HepG2 (cell line): ENCODE data around the gene RPL18. TPM values are rescaled to one million over a fixed set of nuclear protein-coding genes. Genes with fewer than 3 reads are reported as not detected.

Source experiments
- DNMT1 ChIP-seq: sonication (generic); formaldehyde crosslinking; IDR thresholded peaks from 2 replicates; pipeline ENCODE4 v1.5.1; 2020; ENCODE audit warnings: mild to moderate bottlenecking, missing genetic modification reagents
- GATA4 ChIP-seq: sonication (generic); IDR thresholded peaks from 2 replicates; pipeline ENCODE4 v1.6.1; 2016; ENCODE audit warnings: antibody characterized with exemption, low read depth, borderline replicate concordance
- KDM1A ChIP-seq: IDR thresholded peaks from 2 replicates; pipeline ENCODE4 v1.6.1; 2016; ENCODE audit warnings: missing compliant biosample characterization
- MBNL3 ChIP-seq: fragments of 250-450 bp; sonication (Bioruptor Pico); conservative IDR thresholded peaks from 2 replicates; pipeline ENCODE4 v1.8.0; 2022; ENCODE audit warnings: mild to moderate bottlenecking, inconsistent platforms
- POLR2A ChIP-seq, 2 experiments: IDR thresholded peaks; 2 replicates each; pipeline ENCODE4 v1.6.1; 2011; ENCODE audit warnings: low read depth in 2 of 2, low read length in 2 of 2, mild to moderate bottlenecking in 1 of 2, moderate library complexity in 1 of 2; ENCODE audit not compliant: insufficient read depth in 1 of 2
- PRDM15 ChIP-seq: sonication (generic); formaldehyde crosslinking; IDR thresholded peaks from 2 replicates; pipeline ENCODE4 v1.4.0; 2020; ENCODE audit warnings: missing genetic modification reagents
- RERE ChIP-seq: IDR thresholded peaks from 2 replicates; pipeline ENCODE4 v1.6.1; 2016; ENCODE audit warnings: low read depth, missing genetic modification reagents, missing compliant biosample characterization
- STAT5B ChIP-seq: sonication (generic); formaldehyde crosslinking; IDR thresholded peaks from 2 replicates; pipeline ENCODE4 v1.4.0; 2020; ENCODE audit warnings: missing genetic modification reagents
- TOPORS ChIP-seq: sonication (generic); formaldehyde crosslinking; IDR thresholded peaks from 2 replicates; pipeline ENCODE4 v1.8.0; 2023; ENCODE audit warnings: mild to moderate bottlenecking, missing genetic modification reagents
- ZBTB3 ChIP-seq: sonication (generic); formaldehyde crosslinking; IDR thresholded peaks from 2 replicates; pipeline ENCODE4 v1.4.0; 2020; ENCODE audit warnings: low read depth, mild to moderate bottlenecking, moderate library complexity, missing genetic modification reagents, borderline replicate concordance
- ZNF263 ChIP-seq: sonication (generic); formaldehyde crosslinking; IDR thresholded peaks from 2 replicates; pipeline ENCODE4 v1.4.0; 2020; ENCODE audit warnings: missing genetic modification reagents
- ZNF335 ChIP-seq: sonication (generic); formaldehyde crosslinking; IDR thresholded peaks from 2 replicates; pipeline ENCODE4 v1.4.0; 2020; ENCODE audit warnings: missing genetic modification reagents
- ZNF629 ChIP-seq: sonication (generic); formaldehyde crosslinking; conservative IDR thresholded peaks from 2 replicates; pipeline ENCODE4 v1.5.0; 2020; ENCODE audit warnings: missing genetic modification reagents
- ZNF761 ChIP-seq: sonication (generic); formaldehyde crosslinking; conservative IDR thresholded peaks from 2 replicates; pipeline ENCODE4 v1.4.0; 2020; ENCODE audit warnings: mild to moderate bottlenecking, missing genetic modification reagents
- ZNF768 ChIP-seq: sonication (generic); formaldehyde crosslinking; IDR thresholded peaks from 2 replicates; pipeline ENCODE4 v1.4.0; 2020; ENCODE audit warnings: missing genetic modification reagents
- ZNF777 ChIP-seq: sonication (generic); formaldehyde crosslinking; IDR thresholded peaks from 2 replicates; pipeline ENCODE4 v1.4.0; 2020; ENCODE audit warnings: missing genetic modification reagents
- polyA plus RNA-seq, 8 experiments: library from polyadenylated mRNA; depleted of rRNA in 3 of 8; stranded (reverse) in 7 of 8; unstranded in 1 of 8; fragments of >200 nt; fragmentation: Illumina TruSeq in 4 of 8; extraction: Trizol in 4 of 8; gene quantifications; 2 replicates each; pipeline versions ENCODE4 v1.2.1 to v1.2.3, GENCODE V29; 2011 to 2016; ENCODE audit warnings: low read depth in 4 of 8, missing spikeins in 1 of 8, mixed read lengths in 1 of 8; ENCODE audit not compliant: insufficient read depth in 1 of 8
- total RNA-seq, 5 experiments: library from RNA; depleted of rRNA; stranded (reverse); fragments of >200 nt; fragmentation: Illumina TruSeq; extraction: Trizol; gene quantifications; 2 replicates each; pipeline ENCODE4 v1.2.3, GENCODE V29; 2016; ENCODE audit warnings: low read depth in 1 of 5
- TF ChIP-seq, protein P1 (sequence below): IDR thresholded peaks from 2 replicates; pipeline ENCODE4 v1.6.1; 2012; ENCODE audit warnings: inconsistent platforms
- TF ChIP-seq, protein P2 (sequence below): IDR thresholded peaks from 2 replicates; pipeline ENCODE4 v1.6.1; 2018; ENCODE audit warnings: missing genetic modification reagents, mild to moderate bottlenecking, missing compliant biosample characterization
- TF ChIP-seq, protein P3 (sequence below): sonication (generic); formaldehyde crosslinking; IDR thresholded peaks from 2 replicates; pipeline ENCODE4 v1.4.0; 2020; ENCODE audit warnings: missing genetic modification reagents

RPL18 gene
- total and polyA plus RNA-seq, 2 of the 13 experiments (the other 11 are each of a cell fraction or from before 2014, with no cell fraction given): 1,485 to 1,639 TPM

DNA sequence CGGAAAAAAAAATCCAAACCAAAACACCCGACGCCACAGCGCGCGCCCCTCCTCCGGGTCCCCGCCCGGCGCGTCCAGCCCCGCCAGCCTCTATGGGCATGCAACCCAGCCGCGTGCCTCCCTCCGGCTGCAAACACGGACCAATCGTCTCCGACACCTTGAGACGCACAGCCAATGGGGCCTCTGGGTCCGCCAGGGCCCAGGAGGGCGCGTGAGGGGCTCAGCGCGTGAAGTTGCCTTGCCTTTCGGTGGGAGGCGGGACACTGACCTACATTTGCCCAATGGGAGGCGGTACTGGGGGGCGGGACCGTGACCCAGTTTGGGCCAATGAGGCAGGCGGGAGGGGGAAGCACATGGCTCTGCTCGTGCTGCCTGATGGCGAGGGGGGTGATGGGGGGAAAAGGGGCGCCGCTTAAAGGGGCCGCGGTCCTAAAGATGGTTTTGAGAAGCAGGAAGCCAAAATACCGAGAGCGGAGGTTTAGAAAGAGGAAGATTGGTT, 18.5 kb upstream of the RPL18 start (continued):
- TF ChIP-seq RERE (CRISPR knock-in tag) (no peak; the same call in 1 of the 2 replicates), PRDM15 (no peak), POLR2A (IDR thresholded peaks at IDR 0.05; ENCODE audit: insufficient read depth in 1 of 2, low read depth in 2 of 2, low read length in 2 of 2) (peak in 1 of 2 experiments; percentile 45; a peak in 2 of 4 replicates), GATA4 (no peak), STAT5B (CRISPR knock-in tag) (no peak), MBNL3 (no peak), ZNF629 (peak; percentile 25; the same call in 1 of the 2 replicates), ZBTB3 (CRISPR knock-in tag) (peak; percentile 83; the same call in 1 of the 2 replicates), ZNF335 (CRISPR knock-in tag) (peak; percentile 30; the same call in 1 of the 2 replicates), KDM1A (CRISPR knock-in tag) (no peak), ZNF777 (CRISPR knock-in tag) (no peak), ZNF768 (CRISPR knock-in tag) (peak; percentile 31; the same call in 1 of the 2 replicates), DNMT1 (CRISPR knock-in tag) (no peak), ZNF761 (CRISPR knock-in tag) (peak; percentile 92), ZNF263 (CRISPR knock-in tag) (peak; percentile 39), TOPORS (CRISPR knock-in tag) (no peak)
- TF ChIP-seq, protein P1, sequence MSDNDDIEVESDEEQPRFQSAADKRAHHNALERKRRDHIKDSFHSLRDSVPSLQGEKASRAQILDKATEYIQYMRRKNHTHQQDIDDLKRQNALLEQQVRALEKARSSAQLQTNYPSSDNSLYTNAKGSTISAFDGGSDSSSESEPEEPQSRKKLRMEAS: peak; percentile 100
- TF ChIP-seq, protein P2, sequence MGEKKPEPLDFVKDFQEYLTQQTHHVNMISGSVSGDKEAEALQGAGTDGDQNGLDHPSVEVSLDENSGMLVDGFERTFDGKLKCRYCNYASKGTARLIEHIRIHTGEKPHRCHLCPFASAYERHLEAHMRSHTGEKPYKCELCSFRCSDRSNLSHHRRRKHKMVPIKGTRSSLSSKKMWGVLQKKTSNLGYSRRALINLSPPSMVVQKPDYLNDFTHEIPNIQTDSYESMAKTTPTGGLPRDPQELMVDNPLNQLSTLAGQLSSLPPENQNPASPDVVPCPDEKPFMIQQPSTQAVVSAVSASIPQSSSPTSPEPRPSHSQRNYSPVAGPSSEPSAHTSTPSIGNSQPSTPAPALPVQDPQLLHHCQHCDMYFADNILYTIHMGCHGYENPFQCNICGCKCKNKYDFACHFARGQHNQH: peak; percentile 25; the same call in 1 of the 2 replicates
- TF ChIP-seq, protein P3, sequence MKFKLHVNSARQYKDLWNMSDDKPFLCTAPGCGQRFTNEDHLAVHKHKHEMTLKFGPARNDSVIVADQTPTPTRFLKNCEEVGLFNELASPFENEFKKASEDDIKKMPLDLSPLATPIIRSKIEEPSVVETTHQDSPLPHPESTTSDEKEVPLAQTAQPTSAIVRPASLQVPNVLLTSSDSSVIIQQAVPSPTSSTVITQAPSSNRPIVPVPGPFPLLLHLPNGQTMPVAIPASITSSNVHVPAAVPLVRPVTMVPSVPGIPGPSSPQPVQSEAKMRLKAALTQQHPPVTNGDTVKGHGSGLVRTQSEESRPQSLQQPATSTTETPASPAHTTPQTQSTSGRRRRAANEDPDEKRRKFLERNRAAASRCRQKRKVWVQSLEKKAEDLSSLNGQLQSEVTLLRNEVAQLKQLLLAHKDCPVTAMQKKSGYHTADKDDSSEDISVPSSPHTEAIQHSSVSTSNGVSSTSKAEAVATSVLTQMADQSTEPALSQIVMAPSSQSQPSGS (CRISPR knock-in tag): 0 out of 2 replicates have a peak, but pooled peaks have one; percentile 49
